Large intestine (tissue), 3 donors: ENCODE data around the gene DELE1. TPM values are rescaled to one million over a fixed set of nuclear protein-coding genes. Genes with fewer than 3 reads are reported as not detected.
"Not testable (repeated sequence)": the region's sequence is repeated elsewhere in the genome, so short reads cannot be mapped to it uniquely, and the experiment has no call there.

Experiments used
- DNase-seq, 2 donors: peaks; one replicate each; pipeline versions ENCODE4 v3.0.0 to v3.0.0-alpha.2; 2013
- H3K27ac ChIP-seq: one replicate; pipeline ENCODE4 v1.5.1; 2013; ENCODE audit warnings: low read length
- H3K27me3 ChIP-seq: 2 replicates; pipeline ENCODE4 v1.6.1; 2013; ENCODE audit warnings: low read length; ENCODE audit not compliant: control insufficient read depth, insufficient read depth
- H3K36me3 ChIP-seq: 2 replicates; pipeline ENCODE4 v1.6.1; 2013; ENCODE audit warnings: low read length; ENCODE audit not compliant: control insufficient read depth, insufficient read depth
- H3K4me1 ChIP-seq: one replicate; pipeline ENCODE4 v1.6.1; 2013; ENCODE audit warnings: low read length; ENCODE audit not compliant: control insufficient read depth, insufficient read depth
- H3K4me3 ChIP-seq: one replicate; pipeline ENCODE4 v1.5.1; 2013; ENCODE audit warnings: low read length
- H3K9me3 ChIP-seq: one replicate; pipeline ENCODE4 v1.6.1; 2013; ENCODE audit warnings: mild to moderate bottlenecking, low read depth, low read length, moderate library complexity; ENCODE audit not compliant: control insufficient read depth
- WGBS: methylation state at CpG from one replicate; pipeline ENCODE4 v1.1.5; 2013; ENCODE audit warnings: low lambda C conversion rate; ENCODE audit not compliant: insufficient coverage; 5-methylcytosine and 5-hydroxymethylcytosine counted together
- polyA plus RNA-seq: library from polyadenylated mRNA; unstranded; fragments of 120-200 nt; gene quantifications from one replicate; pipeline ENCODE4 v1.2.1, GENCODE V29; 2013

DELE1 gene
- polyA plus RNA-seq, 1 donor = 123 TPM

GRCh38 chr5:141922827-141923447 is 734 bp upstream of the DELE1 start:
- Histone ChIP-seq H3K27ac (peak overlapping the region; percentile 97), H3K4me1 (peaks cover 17% of the 10 kb centered on the region), H3K4me3 (peak overlapping the region; percentile 77), H3K36me3 (peaks cover 25% of the 10 kb centered on the region)
- not testable (repeated sequence) for DNase-seq, H3K9me3 ChIP-seq, H3K27me3 ChIP-seq
- WGBS = no CpG with 5 or more reads among the region's 28 CpGs

GRCh38 chr5:141926434-141926833 is 2.8 kb downstream of the DELE1 start:
- Histone ChIP-seq H3K27me3 (no peaks in the 10 kb centered on the region), H3K36me3 (peaks cover 60% of the 10 kb centered on the region), H3K4me3 (no peak overlapping the region), H3K27ac (no peak overlapping the region), H3K9me3 (no peaks in the 10 kb centered on the region), H3K4me1 (peaks cover 5% of the 10 kb centered on the region)
- no peak for DNase-seq
- no CpG with 5 or more reads among the region's 2 CpGs for WGBS

DNA sequence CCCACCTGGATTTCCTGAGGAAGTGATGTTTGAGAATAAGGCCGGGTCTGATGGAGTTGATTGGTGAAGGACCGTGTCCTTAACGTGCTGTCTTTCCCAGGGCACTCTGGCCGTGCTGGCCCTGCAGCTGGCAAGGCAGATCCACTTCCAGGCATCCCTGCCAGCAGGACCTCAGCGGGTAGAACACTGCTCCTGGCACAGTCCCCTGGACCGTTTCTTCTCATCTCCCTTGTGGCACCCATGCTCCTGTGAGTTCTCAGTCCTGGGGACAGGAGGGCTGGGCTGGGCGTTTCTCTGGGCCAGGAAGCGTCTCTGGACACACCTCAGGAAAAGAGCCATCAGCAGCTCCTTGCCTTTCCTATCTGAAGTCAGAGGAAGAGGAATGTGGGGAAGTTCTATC is 4.4 kb downstream of the DELE1 start:
- Histone ChIP-seq H3K36me3 (peaks cover 73% of the 10 kb centered on the region), H3K4me1 (peaks cover 5% of the 10 kb centered on the region), H3K27me3 (no peaks in the 10 kb centered on the region), H3K4me3 (no peak overlapping the region), H3K27ac (no peak overlapping the region), H3K9me3 (no peaks in the 10 kb centered on the region)
- no peak for DNase-seq
- no CpG with 5 or more reads among the region's 8 CpGs for WGBS

GRCh38 chr5:141929398-141930058 is 5.9 kb downstream of the DELE1 start:
- Histone ChIP-seq H3K4me1 (peaks cover under 1% of the 10 kb centered on the region), H3K36me3 (peaks cover 86% of the 10 kb centered on the region), H3K4me3 (no peak overlapping the region), H3K9me3 (no peaks in the 10 kb centered on the region), H3K27ac (no peak overlapping the region), H3K27me3 (no peaks in the 10 kb centered on the region)
- DNase-seq = no peak
- no CpG with 5 or more reads among the region's 19 CpGs for WGBS

DNA sequence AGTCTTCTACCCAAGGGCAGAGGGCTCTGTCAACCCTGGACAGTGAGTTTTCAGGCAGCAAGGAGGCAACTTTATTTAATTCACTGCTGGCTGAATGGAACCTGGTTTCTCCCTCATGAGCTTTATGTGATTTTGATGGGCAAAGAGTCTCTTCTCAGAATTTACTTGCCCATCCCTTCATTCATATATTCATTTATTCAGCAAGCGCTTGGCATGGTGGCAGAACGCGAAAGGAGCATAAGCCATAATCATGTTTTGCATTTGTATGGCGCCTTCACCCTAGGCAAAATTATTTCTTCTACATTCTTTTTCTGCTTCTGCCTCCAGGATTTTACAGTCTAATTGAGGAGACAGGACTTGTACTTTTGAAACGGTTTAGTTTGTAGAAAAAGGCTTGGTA is 8.0 kb downstream of the DELE1 start:
- H3K36me3 ChIP-seq = peaks cover 94% of the 10 kb centered on the region
- 100% methylated on average over 4 of the region's 5 CpGs for WGBS
- H3K27ac ChIP-seq = no peak overlapping the region
- H3K27me3 ChIP-seq = no peaks in the 10 kb centered on the region
- H3K9me3 ChIP-seq = no peaks in the 10 kb centered on the region
- no peak for DNase-seq
- no peaks in the 10 kb centered on the region for H3K4me1 ChIP-seq
- H3K4me3 ChIP-seq = no peak overlapping the region

- Histone ChIP-seq H3K9me3 (no peaks in the 10 kb centered on the region), H3K4me1 (no peaks in the 10 kb centered on the region), H3K36me3 (peaks cover 90% of the 10 kb centered on the region), H3K27ac (no peak overlapping the region), H3K4me3 (no peak overlapping the region), H3K27me3 (no peaks in the 10 kb centered on the region)
- no peak for DNase-seq
- WGBS = no CpG with 5 or more reads among the region's 7 CpGs
Measured at GRCh38 chr5:141933151-141933550, 9.5 kb downstream of the DELE1 start.

- Histone ChIP-seq H3K27me3 (no peaks in the 10 kb centered on the region), H3K27ac (no peak overlapping the region), H3K4me1 (no peaks in the 10 kb centered on the region), H3K9me3 (no peaks in the 10 kb centered on the region), H3K4me3 (no peak overlapping the region), H3K36me3 (peaks cover 88% of the 10 kb centered on the region)
- DNase-seq = no peak
- WGBS = 60% methylated on average over 1 of the region's 11 CpGs
Measured at GRCh38 chr5:141934099-141934844, 10.6 kb downstream of the DELE1 start.

GRCh38 chr5:141935538-141935937 is 11.9 kb downstream of the DELE1 start:
- 100% methylated on average over 1 of the region's 4 CpGs for WGBS
- Histone ChIP-seq H3K4me1 (no peaks in the 10 kb centered on the region), H3K27me3 (no peaks in the 10 kb centered on the region), H3K36me3 (peaks cover 88% of the 10 kb centered on the region), H3K9me3 (no peaks in the 10 kb centered on the region), H3K27ac (no peak overlapping the region), H3K4me3 (no peak overlapping the region)
- no peak for DNase-seq

DNA sequence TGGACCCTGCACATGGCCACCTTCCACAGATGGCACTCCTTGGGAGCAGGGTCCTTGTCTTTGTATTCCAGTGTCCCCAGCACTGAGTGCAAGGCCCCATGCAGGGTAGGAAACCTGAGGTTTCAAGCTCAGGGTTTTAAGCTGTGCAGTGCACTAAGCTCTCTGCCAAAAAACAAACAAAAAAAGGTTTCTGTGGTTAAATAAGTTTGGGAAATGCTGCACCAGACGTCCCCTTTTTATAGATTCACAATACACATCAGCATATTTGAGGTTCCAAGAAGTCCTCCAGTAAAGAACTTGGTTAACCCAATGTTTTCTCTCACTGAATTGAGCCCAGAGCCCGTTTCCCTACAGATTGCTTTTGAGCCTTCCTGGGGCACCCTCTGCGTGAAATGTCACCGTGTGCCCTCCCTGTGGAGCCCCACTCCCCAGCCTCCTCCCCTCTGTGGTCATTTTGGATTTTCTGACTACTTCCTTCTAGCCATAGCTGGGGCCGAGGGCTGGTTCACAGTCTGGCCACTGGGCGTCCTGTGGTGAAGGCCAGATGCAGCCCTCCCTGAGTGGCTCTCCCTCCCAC is 17.1 kb downstream of the DELE1 start:
- no peaks in the 10 kb centered on the region for H3K9me3 ChIP-seq
- peak overlapping the region; percentile 93 for H3K27ac ChIP-seq
- no peaks in the 10 kb centered on the region for H3K27me3 ChIP-seq
- peaks cover 32% of the 10 kb centered on the region for H3K4me1 ChIP-seq
- H3K36me3 ChIP-seq = peaks cover 42% of the 10 kb centered on the region
- H3K4me3 ChIP-seq = no peak overlapping the region
- DNase-seq = no peak
- WGBS = no CpG with 5 or more reads among the region's 6 CpGs

DNA sequence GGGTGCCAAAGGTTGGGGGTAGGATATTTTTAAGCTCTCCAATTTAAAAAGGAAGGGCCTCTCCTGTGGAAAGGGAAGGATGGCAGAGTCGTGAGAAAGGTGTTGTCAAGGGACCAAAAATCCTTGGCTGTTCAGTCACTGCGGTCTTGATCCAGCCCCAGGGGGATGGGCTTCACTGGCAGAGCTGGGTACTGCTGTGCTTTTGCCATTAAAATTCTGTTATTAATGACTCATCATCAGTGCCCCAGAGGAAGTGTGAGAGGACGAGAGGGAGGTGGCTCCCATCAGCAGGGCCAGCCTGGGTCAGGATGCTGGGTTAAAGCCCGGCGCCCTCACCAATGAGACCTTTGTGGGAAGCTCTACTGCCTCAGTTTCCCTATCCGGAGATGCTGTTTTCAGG is 17.6 kb downstream of the DELE1 start:
- H3K27ac ChIP-seq = peak overlapping the region; percentile 93
- no peak for DNase-seq
- no CpG with 5 or more reads among the region's 6 CpGs for WGBS
- H3K36me3 ChIP-seq = peaks cover 37% of the 10 kb centered on the region
- H3K27me3 ChIP-seq = no peaks in the 10 kb centered on the region
- peaks cover 38% of the 10 kb centered on the region for H3K4me1 ChIP-seq
- no peaks in the 10 kb centered on the region for H3K9me3 ChIP-seq
- no peak overlapping the region for H3K4me3 ChIP-seq
